Measurements from ENCODE around the gene ADARB2. TPM values are rescaled to one million over a fixed set of nuclear protein-coding genes. Genes with fewer than 3 reads are reported as not detected.

ADARB2 gene
- total RNA-seq, 2 donors from 2014 or later, result 8.0 to 12.2 TPM

DNA sequence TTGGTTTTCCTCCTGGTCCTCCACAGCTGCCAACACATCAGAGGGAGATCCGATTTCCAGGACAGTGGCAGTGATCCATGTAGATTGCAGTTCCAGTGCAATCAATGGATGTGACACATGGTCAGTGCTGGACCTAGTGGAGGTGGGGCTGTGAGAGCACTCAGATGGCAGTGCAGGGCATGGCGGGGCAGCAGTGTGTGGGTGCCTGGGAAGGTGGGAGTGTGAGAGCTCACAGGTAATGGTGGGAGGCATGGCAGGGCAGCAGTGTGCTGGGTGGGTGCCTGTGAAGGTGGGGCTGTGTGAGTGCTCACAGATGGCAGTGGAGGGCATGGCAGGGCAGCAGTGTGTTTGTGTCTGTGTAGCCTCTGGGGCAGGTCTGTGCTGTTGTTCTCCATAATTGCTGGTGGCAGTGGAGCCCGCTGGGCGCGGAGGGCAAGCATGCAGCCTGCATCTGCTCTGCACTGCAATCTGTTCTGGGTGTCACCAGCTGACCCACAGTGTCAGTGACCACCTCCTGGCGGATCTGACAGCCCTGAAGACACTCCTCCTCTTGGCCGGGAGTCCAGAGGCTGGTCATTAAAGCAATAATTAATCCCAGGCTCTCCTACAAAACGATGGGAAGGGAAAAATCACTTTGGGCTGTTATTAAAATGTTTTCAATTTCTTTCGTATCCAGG is 8.6 kb upstream of the ADARB2 start:
- TF ChIP-seq POLR2A (IDR thresholded peaks at IDR 0.05), result no peak
- TF ChIP-seq, protein P1, sequence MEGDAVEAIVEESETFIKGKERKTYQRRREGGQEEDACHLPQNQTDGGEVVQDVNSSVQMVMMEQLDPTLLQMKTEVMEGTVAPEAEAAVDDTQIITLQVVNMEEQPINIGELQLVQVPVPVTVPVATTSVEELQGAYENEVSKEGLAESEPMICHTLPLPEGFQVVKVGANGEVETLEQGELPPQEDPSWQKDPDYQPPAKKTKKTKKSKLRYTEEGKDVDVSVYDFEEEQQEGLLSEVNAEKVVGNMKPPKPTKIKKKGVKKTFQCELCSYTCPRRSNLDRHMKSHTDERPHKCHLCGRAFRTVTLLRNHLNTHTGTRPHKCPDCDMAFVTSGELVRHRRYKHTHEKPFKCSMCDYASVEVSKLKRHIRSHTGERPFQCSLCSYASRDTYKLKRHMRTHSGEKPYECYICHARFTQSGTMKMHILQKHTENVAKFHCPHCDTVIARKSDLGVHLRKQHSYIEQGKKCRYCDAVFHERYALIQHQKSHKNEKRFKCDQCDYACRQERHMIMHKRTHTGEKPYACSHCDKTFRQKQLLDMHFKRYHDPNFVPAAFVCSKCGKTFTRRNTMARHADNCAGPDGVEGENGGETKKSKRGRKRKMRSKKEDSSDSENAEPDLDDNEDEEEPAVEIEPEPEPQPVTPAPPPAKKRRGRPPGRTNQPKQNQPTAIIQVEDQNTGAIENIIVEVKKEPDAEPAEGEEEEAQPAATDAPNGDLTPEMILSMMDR (IDR thresholded peaks at IDR 0.05), result no peak
- H3K9me3 ChIP-seq, result no peaks in the 10 kb centered on the region
- intact Hi-C loops (cut with DNase I), result no loop called here
- no peak overlapping the region for H3K4me3 ChIP-seq
- 43 to 44% methylated on average over 7 to 9 of the region's 9 CpGs for WGBS, 2 donors
- H3K4me1 ChIP-seq, result no peaks in the 10 kb centered on the region
- no peaks in the 10 kb centered on the region for H3K27me3 ChIP-seq
- H3K36me3 ChIP-seq (replicated peaks in 1 of 2; ENCODE audit: insufficient read depth in 1 of 2, low read depth in 2 of 2), result no peaks in the 10 kb centered on the region
- no peak overlapping the region for H3K27ac ChIP-seq
- no peak for ATAC-seq
- DNase-seq, result no peak

DNA sequence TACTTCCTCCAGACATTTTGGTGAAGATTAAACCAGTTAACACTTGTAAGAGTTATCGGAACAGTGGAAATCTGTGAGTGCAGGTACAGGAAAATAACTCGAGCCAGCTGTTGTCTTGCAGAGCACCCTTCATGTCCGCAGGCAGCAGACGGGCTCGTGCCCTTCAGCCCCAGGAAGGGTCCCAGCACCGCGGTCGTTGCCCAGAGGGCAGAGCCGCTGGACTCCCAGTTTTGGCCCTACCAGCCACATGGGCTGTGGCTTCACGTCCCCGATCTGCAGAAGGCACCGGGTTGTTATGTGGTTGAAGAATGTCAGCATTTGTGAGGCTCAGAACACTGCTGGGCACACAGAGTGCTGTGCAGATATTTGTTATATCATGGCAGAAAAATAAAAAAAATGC is 7.2 kb upstream of the ADARB2 start:
- intact Hi-C loops (cut with DNase I), result no loop called here
- Histone ChIP-seq H3K4me1 (no peaks in the 10 kb centered on the region), H3K4me3 (no peak overlapping the region), H3K27ac (no peak overlapping the region), H3K36me3 (replicated peaks in 1 of 2; ENCODE audit: insufficient read depth in 1 of 2, low read depth in 2 of 2) (no peaks in the 10 kb centered on the region), H3K27me3 (no peaks in the 10 kb centered on the region), H3K9me3 (no peaks in the 10 kb centered on the region)
- ATAC-seq, result no peak
- DNase-seq, result no peak
- 80 to 85% methylated on average over 12 of the region's 12 CpGs for WGBS, 2 donors
- TF ChIP-seq POLR2A (IDR thresholded peaks at IDR 0.05), result no peak
- TF ChIP-seq, protein P1 (IDR thresholded peaks at IDR 0.05), result no peak

DNA sequence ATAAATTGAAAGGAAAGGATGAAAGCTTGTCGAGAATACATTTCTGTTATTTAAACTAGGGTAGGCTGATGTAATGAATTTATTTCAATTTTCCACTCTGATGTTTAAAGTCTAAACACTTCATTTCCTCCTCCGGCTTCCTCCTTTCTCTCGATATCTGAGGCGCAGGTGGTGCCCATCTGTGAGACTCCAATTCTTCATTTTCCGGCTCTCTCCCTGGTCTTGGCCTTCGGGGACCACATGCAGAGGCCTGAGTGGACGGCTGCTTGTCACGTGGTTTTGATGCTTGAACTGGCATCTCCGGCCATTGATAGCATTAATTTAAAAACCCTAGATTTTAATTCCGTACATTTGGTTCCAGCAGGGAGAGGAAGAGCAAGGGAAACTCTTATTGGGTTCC is 5.8 kb upstream of the ADARB2 start:
- Histone ChIP-seq H3K27ac (no peak overlapping the region), H3K4me1 (no peaks in the 10 kb centered on the region), H3K4me3 (no peak overlapping the region), H3K9me3 (no peaks in the 10 kb centered on the region), H3K36me3 (replicated peaks in 1 of 2; ENCODE audit: insufficient read depth in 1 of 2, low read depth in 2 of 2) (no peaks in the 10 kb centered on the region), H3K27me3 (no peaks in the 10 kb centered on the region)
- intact Hi-C loops (cut with DNase I), result no loop called here
- DNase-seq, result no peak
- no peak for ATAC-seq
- WGBS, 2 donors, result 65 to 68% methylated on average over 10 of the region's 10 CpGs
- no peak for TF ChIP-seq POLR2A (IDR thresholded peaks at IDR 0.05)
- TF ChIP-seq, protein P1 (IDR thresholded peaks at IDR 0.05), result no peak

DNA sequence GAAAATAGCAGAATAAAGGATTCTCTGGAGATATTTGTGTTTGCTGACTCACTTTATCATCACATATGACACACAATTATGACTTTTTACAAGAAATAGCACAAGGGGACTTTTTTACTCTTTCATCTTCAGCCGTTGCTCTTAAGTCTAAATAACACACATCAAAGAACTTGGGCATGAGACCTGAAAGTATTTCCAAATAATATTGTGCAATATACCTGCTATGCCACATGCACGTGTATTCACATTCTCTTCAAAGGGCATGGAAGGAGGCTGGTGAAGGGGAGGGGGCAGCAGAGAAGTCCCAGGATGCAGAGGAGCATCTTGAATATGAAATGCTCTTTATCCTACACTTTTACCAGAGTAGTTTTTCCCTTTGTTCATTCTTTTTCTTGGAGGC is 4.1 kb upstream of the ADARB2 start:
- 18 to 20% methylated on average over 2 of the region's 2 CpGs for WGBS, 2 donors
- Histone ChIP-seq H3K27ac (no peak overlapping the region), H3K4me1 (peaks cover 13% of the 10 kb centered on the region), H3K9me3 (no peaks in the 10 kb centered on the region), H3K27me3 (peaks cover 0 to 11% of the 10 kb centered on the region in 2 donors), H3K36me3 (replicated peaks in 1 of 2; ENCODE audit: insufficient read depth in 1 of 2, low read depth in 2 of 2) (no peaks in the 10 kb centered on the region), H3K4me3 (no peak overlapping the region)
- intact Hi-C loops (cut with DNase I), result no loop called here
- TF ChIP-seq POLR2A (IDR thresholded peaks at IDR 0.05), result no peak
- TF ChIP-seq, protein P1 (IDR thresholded peaks at IDR 0.05), result no peak
- ATAC-seq (no peak), DNase-seq (no peak)

DNA sequence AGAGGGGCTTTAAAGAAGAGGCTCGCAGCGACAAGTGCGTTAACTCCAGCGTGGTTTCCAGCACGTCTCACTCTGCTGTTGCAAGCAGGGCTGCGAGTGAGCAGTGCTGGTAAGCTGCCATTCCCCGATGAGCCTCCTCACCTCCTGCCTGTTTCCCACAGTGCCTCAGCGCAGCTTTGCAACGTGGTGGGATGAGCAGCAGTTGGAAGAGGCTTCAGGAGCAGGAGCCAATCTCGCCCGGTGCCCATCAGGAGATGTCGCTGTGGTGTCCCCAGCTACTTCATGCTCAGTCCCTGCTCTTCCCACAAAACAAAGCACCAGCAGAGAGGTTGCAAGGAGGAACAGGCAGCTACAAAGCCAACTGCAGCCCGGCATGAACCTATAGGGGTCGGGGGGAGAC is 2.4 kb upstream of the ADARB2 start:
- H3K4me1 ChIP-seq, result peaks cover 14% of the 10 kb centered on the region
- DNase-seq, result no peak
- WGBS, 2 donors, result 46 to 59% methylated on average over 14 of the region's 14 CpGs
- H3K27me3 ChIP-seq, result peaks cover 0 to 24% of the 10 kb centered on the region in 2 donors
- no peaks in the 10 kb centered on the region for H3K9me3 ChIP-seq
- ATAC-seq, result no peak
- no peak overlapping the region for H3K4me3 ChIP-seq
- intact Hi-C loops (cut with DNase I), result no loop called here
- no peak overlapping the region for H3K27ac ChIP-seq
- H3K36me3 ChIP-seq (replicated peaks in 1 of 2; ENCODE audit: insufficient read depth in 1 of 2, low read depth in 2 of 2), result no peaks in the 10 kb centered on the region
- TF ChIP-seq, protein P1 (IDR thresholded peaks at IDR 0.05), result no peak
- TF ChIP-seq POLR2A (IDR thresholded peaks at IDR 0.05), result no peak
